ENCODE data around the gene ZBTB7B. TPM values are rescaled to one million over a fixed set of nuclear protein-coding genes. Genes with fewer than 3 reads are reported as not detected.

Gene ZBTB7B
- total and polyA plus RNA-seq, 9 of the 15 experiments (the other 6 are each of a cell fraction or from before 2014, with no cell fraction given): 0.04 to 46.5 (median 15.2) TPM

GRCh38 chr1:155003766-155004351 is 1.3 kb downstream of the ZBTB7B start (continued):
- TF ChIP-seq BRF2 (IDR thresholded peaks at IDR 0.05; ENCODE audit: borderline replicate concordance, insufficient read depth, insufficient read length): no peak
- TF ChIP-seq FOSL1 (tag; conservative IDR thresholded peaks at IDR 0.05): 0 out of 2 replicates have a peak, but pooled peaks have one; percentile 19
- TF ChIP-seq SIN3B (IDR thresholded peaks at IDR 0.05; ENCODE audit: low read depth): no peak
- TF ChIP-seq ESRRB (CRISPR knock-in tag; IDR thresholded peaks at IDR 0.05; ENCODE audit: borderline replicate concordance): no peak
- TF ChIP-seq SMAD4 (CRISPR knock-in tag; conservative IDR thresholded peaks at IDR 0.05): no peak; the same call in 1 of the 2 replicates
- TF ChIP-seq SMAD1 (IDR thresholded peaks at IDR 0.05; ENCODE audit: low read depth, low read length, partially characterized antibody): no peak
- TF ChIP-seq ATF6 (CRISPR knock-in tag; IDR thresholded peaks at IDR 0.05): no peak
- peak; percentile 33; the same call in 1 of the 2 replicates for TF ChIP-seq CBFA2T3 (IDR thresholded peaks at IDR 0.05)
- TF ChIP-seq KAT8 (IDR thresholded peaks at IDR 0.05; ENCODE audit: low read depth): no peak
- TF ChIP-seq PHF21A (IDR thresholded peaks at IDR 0.05; ENCODE audit: borderline replicate concordance, low read depth): peak; percentile 77; the same call in 1 of the 2 replicates
- TF ChIP-seq TRIM24 (IDR thresholded peaks at IDR 0.05): no peak
- TF ChIP-seq ETV5 (CRISPR knock-in tag; IDR thresholded peaks at IDR 0.05; ENCODE audit: low read depth): peak; percentile 76; the same call in 1 of the 2 replicates
- TF ChIP-seq ZNF609 (CRISPR knock-in tag; IDR thresholded peaks at IDR 0.05; ENCODE audit: borderline replicate concordance): no peak
- TF ChIP-seq GABPB1 (CRISPR knock-in tag; IDR thresholded peaks at IDR 0.05): peak; percentile 74
- TF ChIP-seq TAF15 (IDR thresholded peaks at IDR 0.05; ENCODE audit: low read depth, low read length): no peak
- TF ChIP-seq NFRKB (IDR thresholded peaks at IDR 0.05; ENCODE audit: low read depth): 0 out of 2 replicates have a peak, but pooled peaks have one; percentile 4
- TF ChIP-seq ZNF41 (CRISPR knock-in tag; conservative IDR thresholded peaks at IDR 0.05): no peak
- no peak for TF ChIP-seq RBBP5 (IDR thresholded peaks at IDR 0.05; ENCODE audit: borderline replicate concordance, insufficient read depth, low read length, poor library complexity, severe bottlenecking)

Measured in K562 (cell line).